ENCODE measurements around the gene SMIM27. TPM values are rescaled to one million over a fixed set of nuclear protein-coding genes. Genes with fewer than 3 reads are reported as not detected.

SMIM27 gene, protein sequence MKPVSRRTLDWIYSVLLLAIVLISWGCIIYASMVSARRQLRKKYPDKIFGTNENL
- total RNA-seq: 10 to 100 TPM in 1 of 7 donors, 1 to 10 TPM in 6; 4.8 to 16.3 (median 9.2) TPM
- 10 to 100 TPM in 1 of 2 donors, 1 to 10 TPM in 1; 8.3 to 10.8 TPM for polyA plus RNA-seq
- long read RNA-seq, donor 1, partial matches to known transcripts: 1 of 3 reads
- long read RNA-seq, donor 1, other reads (novel, unspliced or antisense): 2 of 3 reads
- long read RNA-seq, donor 2, partial matches to known transcripts: 11 of 16 reads
- long read RNA-seq, donor 2, other reads (novel, unspliced or antisense): 0 of 16 reads
- long read RNA-seq, donor 3, partial matches to known transcripts: 7 of 15 reads
- long read RNA-seq, donor 3, other reads (novel, unspliced or antisense): 5 of 15 reads

DNA sequence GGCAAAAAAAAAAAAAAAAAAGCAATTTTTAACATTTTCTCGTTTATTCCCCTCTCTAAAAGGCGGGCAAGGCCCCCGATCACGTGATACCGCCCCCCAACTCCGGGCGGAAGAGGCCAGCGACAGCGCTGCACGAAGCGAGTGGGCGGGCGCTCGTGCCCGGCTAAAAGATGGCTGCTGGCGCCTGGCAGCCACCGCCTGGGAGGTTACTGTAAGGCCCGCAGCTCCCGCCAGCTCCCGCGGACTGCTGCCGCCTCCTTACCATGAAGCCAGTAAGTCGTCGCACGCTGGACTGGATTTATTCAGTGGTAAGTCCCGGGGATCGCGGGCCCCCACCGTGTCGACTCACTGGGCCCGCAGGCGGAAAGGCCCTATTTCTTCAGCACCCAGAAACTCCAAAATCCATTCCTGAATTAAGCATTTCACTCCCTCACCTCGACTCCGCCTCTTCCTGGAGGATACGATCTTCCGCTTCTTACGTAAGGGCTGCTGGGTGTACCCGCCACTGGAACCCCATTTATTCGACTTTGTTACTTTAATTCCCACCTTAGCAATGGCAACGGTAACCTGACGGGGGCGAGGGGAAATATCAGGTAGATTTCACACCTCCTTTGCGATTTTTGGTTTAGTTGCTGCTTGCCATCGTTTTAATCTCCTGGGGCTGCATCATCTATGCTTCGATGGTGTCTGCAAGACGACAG, at the start of gene SMIM27, which contains the start of gene TOPORS:
SMIM27 (plus strand) TSS at position 156 of the 701 bp plus-strand sequence; CDS start at position 264, 108 bp downstream.
TOPORS (minus strand) TSS at position 415 of the 701 bp plus-strand sequence; CDS start at position 265, 150 bp downstream.
- intact Hi-C loops (cut with DNase I): loop anchor here in 1 of 4 donors (10.0 kb wide), 1 partner anchor 472 kb away; the partner anchor contains the start of gene DNAJA1
- Histone ChIP-seq H3K4me3 (peak within 1 kb of the TSS; percentile 60), H3K4me1 (ENCODE audit: insufficient read depth) (no peaks in the 10 kb centered on the region), H3K27me3 (no peaks in the 10 kb centered on the region), H3K36me3 (no peaks in the 10 kb centered on the region), H3K9me3 (no peaks in the 10 kb centered on the region), H3K27ac (peak within 1 kb of the TSS; percentile 95 to 99)
- TF ChIP-seq POLR2A (IDR thresholded peaks at IDR 0.05) (peak; percentile 83), EP300 (IDR thresholded peaks at IDR 0.05) (no peak)
- DNase-seq: peak; percentile 88 to 94 (median 92)
- 0% methylated on average over 46 of the region's 46 CpGs for WGBS, 3 donors

DNA sequence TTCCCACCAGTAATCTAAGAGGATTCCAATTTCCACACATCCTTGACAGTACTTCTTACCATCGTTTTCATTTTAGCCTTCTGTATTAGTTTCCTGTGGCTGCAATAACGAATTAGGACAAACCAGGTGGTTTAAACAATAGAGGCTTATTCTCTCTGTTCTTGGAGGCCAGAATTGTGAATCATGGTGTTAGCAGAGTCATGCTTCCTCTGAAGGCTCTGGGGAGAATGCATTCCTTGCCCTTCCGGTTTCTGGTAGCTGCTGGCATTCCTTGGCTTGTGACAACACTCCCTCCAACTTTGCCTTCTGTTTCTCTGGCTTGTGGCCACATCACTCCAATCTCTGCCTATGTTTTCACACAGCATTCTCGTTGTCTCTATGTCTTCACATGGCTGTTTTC, 49.7 kb upstream of the SMIM27 start:
- no peaks in the 10 kb centered on the region for H3K9me3 ChIP-seq
- H3K4me1 ChIP-seq (ENCODE audit: insufficient read depth): no peaks in the 10 kb centered on the region
- no peak overlapping the region for H3K27ac ChIP-seq
- 59 to 84% (median 76%) methylated on average over 4 of the region's 4 CpGs for WGBS, 3 donors
- intact Hi-C loops (cut with DNase I): no loop called here
- no peak for DNase-seq
- no peaks in the 10 kb centered on the region for H3K36me3 ChIP-seq
- TF ChIP-seq POLR2A (IDR thresholded peaks at IDR 0.05) (no peak), EP300 (IDR thresholded peaks at IDR 0.05) (no peak)
- TF ChIP-seq, protein P1, sequence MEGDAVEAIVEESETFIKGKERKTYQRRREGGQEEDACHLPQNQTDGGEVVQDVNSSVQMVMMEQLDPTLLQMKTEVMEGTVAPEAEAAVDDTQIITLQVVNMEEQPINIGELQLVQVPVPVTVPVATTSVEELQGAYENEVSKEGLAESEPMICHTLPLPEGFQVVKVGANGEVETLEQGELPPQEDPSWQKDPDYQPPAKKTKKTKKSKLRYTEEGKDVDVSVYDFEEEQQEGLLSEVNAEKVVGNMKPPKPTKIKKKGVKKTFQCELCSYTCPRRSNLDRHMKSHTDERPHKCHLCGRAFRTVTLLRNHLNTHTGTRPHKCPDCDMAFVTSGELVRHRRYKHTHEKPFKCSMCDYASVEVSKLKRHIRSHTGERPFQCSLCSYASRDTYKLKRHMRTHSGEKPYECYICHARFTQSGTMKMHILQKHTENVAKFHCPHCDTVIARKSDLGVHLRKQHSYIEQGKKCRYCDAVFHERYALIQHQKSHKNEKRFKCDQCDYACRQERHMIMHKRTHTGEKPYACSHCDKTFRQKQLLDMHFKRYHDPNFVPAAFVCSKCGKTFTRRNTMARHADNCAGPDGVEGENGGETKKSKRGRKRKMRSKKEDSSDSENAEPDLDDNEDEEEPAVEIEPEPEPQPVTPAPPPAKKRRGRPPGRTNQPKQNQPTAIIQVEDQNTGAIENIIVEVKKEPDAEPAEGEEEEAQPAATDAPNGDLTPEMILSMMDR (IDR thresholded peaks at IDR 0.05): no peak
- H3K4me3 ChIP-seq: no peak overlapping the region
- no peaks in the 10 kb centered on the region for H3K27me3 ChIP-seq

DNA sequence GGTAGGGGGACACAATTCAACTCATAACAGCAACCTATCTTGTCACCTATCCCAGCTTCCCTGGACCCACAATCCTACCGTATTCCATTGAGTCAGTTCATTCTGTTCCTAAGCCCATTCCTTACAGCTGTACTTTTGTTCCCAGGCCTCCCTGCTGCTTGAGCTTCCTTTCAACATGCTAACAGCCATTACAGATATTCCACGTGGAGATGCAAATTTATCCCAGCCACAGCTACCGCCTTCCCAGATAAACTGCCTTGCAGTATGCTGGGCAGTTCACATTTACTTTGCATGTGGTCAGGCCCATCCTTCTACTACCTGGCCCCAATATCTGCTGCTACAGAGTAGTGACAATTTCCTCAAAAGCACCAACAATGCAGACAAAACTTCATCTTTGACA, 49.1 kb upstream of the SMIM27 start:
- 84 to 90% (median 89%) methylated on average over 3 of the region's 3 CpGs for WGBS, 3 donors
- intact Hi-C loops (cut with DNase I): no loop called here
- H3K4me3 ChIP-seq: no peak overlapping the region
- H3K27me3 ChIP-seq: no peaks in the 10 kb centered on the region
- H3K4me1 ChIP-seq (ENCODE audit: insufficient read depth): no peaks in the 10 kb centered on the region
- H3K36me3 ChIP-seq: no peaks in the 10 kb centered on the region
- no peak for DNase-seq
- no peak overlapping the region for H3K27ac ChIP-seq
- TF ChIP-seq POLR2A (IDR thresholded peaks at IDR 0.05): no peak
- no peak for TF ChIP-seq EP300 (IDR thresholded peaks at IDR 0.05)
- TF ChIP-seq, protein P1 (IDR thresholded peaks at IDR 0.05): no peak
- no peaks in the 10 kb centered on the region for H3K9me3 ChIP-seq

DNA sequence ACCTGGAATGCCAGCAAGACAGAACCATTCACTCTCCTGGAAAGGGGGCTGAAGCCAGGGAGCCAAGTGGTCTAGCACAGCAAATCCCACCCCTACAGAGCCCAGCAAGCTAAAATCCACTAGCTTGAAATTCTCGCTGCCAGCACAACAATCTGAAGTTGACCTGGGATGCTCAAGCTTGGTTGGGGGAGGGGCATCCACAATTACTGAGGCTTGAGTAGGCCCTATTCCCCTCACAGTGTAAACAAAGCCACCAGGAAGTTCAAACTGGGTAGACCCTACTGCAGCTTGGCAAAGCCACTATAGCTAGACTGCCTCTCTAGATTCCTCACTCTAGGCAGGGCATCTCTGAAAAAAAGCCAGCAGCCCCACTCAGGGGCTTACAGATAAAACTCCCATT, 43.4 kb upstream of the SMIM27 start:
- TF ChIP-seq, protein P1 (IDR thresholded peaks at IDR 0.05): no peak
- TF ChIP-seq EP300 (IDR thresholded peaks at IDR 0.05) (no peak), POLR2A (IDR thresholded peaks at IDR 0.05) (no peak)
- no peak for DNase-seq
- intact Hi-C loops (cut with DNase I): no loop called here
- H3K27me3 ChIP-seq: no peaks in the 10 kb centered on the region
- peaks cover 2% of the 10 kb centered on the region for H3K4me1 ChIP-seq (ENCODE audit: insufficient read depth)
- H3K4me3 ChIP-seq: no peak overlapping the region
- no peak overlapping the region for H3K27ac ChIP-seq
- no peaks in the 10 kb centered on the region for H3K9me3 ChIP-seq
- 98 to 100% (median 100%) methylated on average over 1 of the region's 1 CpG for WGBS, 3 donors
- no peaks in the 10 kb centered on the region for H3K36me3 ChIP-seq
